Measurements from ENCODE around the gene SPRR2F.
"Not testable (repeated sequence)": the region's sequence is repeated elsewhere in the genome, so short reads cannot be mapped to it uniquely, and the experiment has no call there.

The SPRR2F gene, protein sequence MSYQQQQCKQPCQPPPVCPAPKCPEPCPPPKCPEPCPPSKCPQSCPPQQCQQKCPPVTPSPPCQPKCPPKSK

DNA sequence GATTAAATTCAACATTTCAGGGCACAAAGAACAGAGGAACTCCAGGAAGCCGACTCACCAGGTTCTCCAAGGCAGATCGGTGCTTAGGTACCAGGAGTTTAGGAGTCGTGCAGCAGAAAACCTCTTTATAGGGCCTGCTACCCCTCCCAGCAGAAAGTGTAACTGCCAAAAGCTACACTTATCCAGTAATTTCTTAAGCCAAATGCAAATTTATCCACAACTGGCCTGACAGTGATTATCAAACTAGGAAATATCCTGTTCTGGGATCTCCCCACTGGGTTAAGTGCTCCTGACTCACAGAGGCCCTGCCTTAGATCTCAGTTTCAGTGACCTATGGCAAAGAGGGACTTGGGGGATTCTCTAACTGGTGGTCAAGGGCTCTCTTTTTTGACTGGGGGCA lies at the start of gene SPRR2F:
SPRR2F (minus strand) TSS at position 101 of the 400 bp plus-strand sequence. CDS start 783 bp downstream, outside the sequence.
- DNase-seq (ENCODE audit: low spot score): no peak

- DNase-seq (ENCODE audit: low spot score): no peak
Observed at GRCh38 chr1:153155541-153155940, 42.2 kb upstream of the SPRR2F start.

DNA sequence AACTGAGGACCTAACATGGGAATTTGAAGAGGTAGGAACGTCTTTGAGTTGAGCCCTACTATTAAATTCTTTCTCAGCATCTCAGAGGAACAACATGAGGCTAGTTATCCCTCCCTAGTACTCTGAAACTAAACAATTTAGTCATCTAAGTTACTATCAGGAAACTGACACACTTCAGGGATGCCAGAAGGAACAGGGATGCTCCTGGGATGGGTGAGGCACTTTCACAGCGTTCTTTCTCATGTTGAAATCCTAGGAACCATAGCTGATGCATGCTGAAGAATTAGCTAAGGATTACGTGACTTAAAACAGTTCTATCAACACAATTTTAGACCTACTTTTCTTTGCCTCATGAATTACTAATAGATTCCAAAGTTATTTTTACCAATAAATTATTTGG lies 39.2 kb upstream of the SPRR2F start:
- DNase-seq (ENCODE audit: low spot score): no peak

- no peak for DNase-seq (ENCODE audit: low spot score)
Observed at GRCh38 chr1:153150846-153151245, 37.5 kb upstream of the SPRR2F start, which contains the start of gene SPRR2G. SPRR2G (minus strand) TSS chr1:153150890; CDS start chr1:153150110, 780 bp downstream.

GRCh38 chr1:153141377-153141776 lies 28.1 kb upstream of the SPRR2F start:
- DNase-seq (ENCODE audit: low spot score): no peak

- DNase-seq (ENCODE audit: low spot score): no peak
Observed at GRCh38 chr1:153140484-153140883, 27.2 kb upstream of the SPRR2F start.

DNA sequence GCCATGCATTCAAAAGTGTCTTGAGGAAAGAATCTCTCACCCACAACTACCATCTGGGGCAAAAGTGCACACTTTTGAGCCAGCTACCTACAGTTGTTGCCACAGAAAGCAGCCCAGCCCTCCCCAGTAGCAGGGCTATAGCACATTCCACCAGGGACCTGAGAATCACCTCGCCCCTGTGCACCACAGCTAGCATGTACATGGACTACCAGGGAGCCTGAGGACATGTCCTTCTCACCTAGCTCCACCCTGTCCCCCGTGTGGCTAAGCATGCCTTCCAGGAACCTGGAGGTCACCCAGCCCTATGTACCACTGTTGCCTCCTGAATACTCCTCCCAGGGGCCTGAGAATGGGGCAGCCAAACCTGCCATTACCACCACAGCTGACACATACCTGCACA lies 20.4 kb upstream of the SPRR2F start:
- DNase-seq (ENCODE audit: low spot score): no peak

DNA sequence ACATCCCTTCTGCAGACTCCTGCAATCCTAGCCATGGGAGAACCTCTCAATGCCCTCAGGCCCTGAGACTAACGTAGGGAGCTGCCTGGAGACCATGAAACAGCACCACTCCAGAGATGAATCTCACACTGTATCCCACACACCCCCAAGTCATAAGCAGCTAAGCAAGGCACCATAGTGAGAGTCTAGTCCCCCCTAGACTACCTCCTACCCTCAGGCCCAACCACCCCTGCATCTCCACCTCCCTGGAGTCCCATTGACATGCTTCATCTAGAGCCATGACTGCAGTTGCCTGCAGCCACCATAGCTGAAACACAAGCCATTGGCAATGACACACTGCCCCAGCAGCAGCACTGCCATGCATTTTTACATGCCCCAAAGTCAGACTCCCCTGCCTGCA lies 20.0 kb upstream of the SPRR2F start:
- DNase-seq (ENCODE audit: low spot score): no peak

GRCh38 chr1:153128688-153129087 lies 15.4 kb upstream of the SPRR2F start:
- DNase-seq (ENCODE audit: low spot score): not testable (repeated sequence)

GRCh38 chr1:153127296-153127695 lies 14.0 kb upstream of the SPRR2F start:
- no peak for DNase-seq (ENCODE audit: low spot score)

- no peak for DNase-seq (ENCODE audit: low spot score)
Observed at GRCh38 chr1:153125536-153125935, 12.2 kb upstream of the SPRR2F start.

DNA sequence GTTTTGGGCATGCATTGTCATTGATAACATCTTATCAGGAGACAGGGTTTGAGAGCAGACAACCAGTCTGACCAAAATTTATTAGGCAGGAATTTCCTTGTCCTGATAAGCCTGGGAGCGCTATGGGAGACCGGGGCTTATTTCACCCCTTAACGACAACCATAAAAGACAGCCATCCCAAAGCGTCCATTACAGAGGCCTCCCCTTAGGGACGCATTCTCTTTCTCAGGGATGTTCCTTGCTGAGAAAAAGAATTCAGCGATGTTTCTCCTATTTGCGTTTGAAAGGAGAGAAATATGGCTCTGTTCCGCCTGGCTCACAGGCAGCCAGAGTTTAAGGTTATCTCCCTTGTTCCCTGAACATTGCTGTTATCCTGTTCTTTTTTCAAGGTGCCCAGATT lies 10.5 kb upstream of the SPRR2F start:
- not testable (repeated sequence) for DNase-seq (ENCODE audit: low spot score)

GRCh38 chr1:153122831-153123421 lies 9.6 kb upstream of the SPRR2F start:
- no peak for DNase-seq (ENCODE audit: low spot score)

DNA sequence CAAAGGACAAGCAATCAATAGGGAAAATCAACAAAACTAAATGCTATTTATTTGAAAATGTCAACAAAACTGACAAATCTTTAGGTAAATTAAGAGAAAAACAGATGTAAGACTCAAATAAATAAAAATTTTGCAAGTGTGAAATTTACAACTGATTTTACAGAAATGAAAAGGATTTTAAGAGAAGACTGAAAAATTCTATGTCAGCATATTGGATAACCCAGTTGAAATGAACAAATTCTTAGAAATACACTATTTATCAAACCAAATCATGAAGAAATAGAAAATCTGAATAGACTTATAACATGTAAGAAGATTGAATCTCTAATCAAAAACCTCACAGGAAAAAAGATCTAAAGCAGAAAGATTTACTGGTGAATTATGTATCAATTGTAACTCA lies 7.6 kb upstream of the SPRR2F start:
- DNase-seq (ENCODE audit: low spot score): no peak

- no peak for DNase-seq (ENCODE audit: low spot score)
Observed at GRCh38 chr1:153119491-153119971, 6.2 kb upstream of the SPRR2F start.

GRCh38 chr1:153115264-153115663 lies 1.9 kb upstream of the SPRR2F start:
- not testable (repeated sequence) for DNase-seq (ENCODE audit: low spot score)

GRCh38 chr1:153112454-153112853 lies 862 bp downstream of the SPRR2F start:
- DNase-seq (ENCODE audit: low spot score): not testable (repeated sequence)

DNA sequence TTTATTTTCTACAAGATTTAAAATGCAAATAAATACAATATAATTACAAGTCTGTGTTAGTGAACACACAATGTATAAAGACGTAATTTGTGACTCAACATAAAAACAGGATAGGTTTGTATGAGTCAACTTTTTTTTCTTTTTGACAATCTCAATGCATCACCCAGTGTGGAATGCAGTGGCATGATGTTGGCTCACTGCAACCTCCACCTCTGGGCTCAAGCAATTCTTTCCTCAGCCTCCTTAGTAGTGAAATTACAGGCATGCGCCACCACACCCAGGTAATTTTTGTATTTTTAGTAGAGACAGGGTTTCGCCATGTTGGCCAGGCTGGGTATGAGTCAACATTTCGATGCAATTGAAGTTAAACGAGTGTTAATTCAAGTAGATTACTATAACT lies 13.1 kb downstream of the SPRR2F start:
- no peak for DNase-seq (ENCODE audit: low spot score)

DNA sequence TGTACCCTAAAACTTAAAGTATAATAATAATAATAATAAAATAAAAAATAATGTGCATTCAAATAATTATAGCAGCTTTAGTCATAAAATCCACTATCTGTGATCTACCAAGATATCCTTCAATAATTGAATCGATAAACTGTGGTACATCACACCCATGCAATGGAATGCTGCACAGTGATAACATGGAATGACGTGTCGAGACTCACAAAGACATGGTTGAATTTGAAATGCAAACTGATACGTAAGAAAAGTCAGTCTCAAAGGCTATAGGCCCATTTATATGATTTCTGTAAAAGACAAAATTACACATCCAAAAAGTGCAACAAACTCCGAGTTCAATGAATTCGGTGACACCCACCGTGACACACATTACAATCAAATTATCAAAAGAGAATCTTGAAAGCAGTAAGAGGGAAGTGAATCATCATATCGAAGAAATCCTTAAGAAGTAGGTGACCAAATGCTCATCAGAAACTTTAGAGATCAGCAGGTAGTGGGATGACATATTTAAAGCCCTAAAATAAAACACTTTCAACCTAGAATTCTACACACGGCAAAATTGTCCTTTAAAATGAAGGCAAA lies 13.8 kb downstream of the SPRR2F start:
- DNase-seq (ENCODE audit: low spot score): no peak

- DNase-seq (ENCODE audit: low spot score): no peak
Observed at GRCh38 chr1:153095764-153096163, 17.6 kb downstream of the SPRR2F start.

DNA sequence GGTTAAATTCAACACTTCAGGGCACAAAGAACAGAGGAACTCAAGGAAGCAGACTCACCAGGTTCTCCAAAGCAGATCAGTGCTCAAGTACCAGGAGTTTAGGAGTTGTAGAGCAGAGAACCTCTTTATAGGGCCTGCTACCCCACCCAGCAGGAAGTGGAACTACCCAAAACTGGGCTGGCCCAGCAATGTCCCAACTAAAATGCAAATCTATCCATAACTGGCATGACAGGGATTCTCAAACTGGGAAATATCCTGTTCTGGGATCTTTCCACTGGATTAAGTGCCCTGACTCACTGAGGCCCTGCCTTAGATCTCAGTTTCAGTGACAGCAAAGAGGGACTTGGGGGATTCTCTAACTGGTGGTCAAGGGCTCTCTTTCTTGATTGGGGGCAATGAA lies 18.9 kb downstream of the SPRR2F start, which contains the start of gene SPRR2E:
SPRR2E (minus strand) TSS at position 101 of the 400 bp plus-strand sequence. CDS start 775 bp downstream, outside the sequence.
- DNase-seq (ENCODE audit: low spot score): no peak

DNA sequence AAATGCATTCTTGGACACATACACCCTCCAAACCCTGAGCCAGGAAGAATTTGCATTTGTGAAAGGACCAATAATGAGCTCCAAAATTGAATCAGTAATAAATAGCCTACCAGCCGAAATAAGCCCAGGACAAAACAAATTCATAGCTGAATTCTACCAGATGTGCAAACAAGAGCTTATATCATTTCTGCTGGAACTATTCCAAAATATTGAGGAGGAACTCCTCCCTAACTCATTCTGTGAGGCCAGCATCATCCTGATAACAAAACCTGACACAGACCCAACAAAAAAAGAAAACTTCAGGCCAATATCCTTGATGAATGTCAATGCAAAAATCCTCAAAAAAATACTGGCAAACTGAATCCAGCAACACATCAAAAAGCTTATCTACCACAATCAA lies 25.7 kb downstream of the SPRR2F start:
- no peak for DNase-seq (ENCODE audit: low spot score)

GRCh38 chr1:153081736-153082135 lies 31.6 kb downstream of the SPRR2F start:
- DNase-seq (ENCODE audit: low spot score): no peak
